IPS-NIHi11 (cell line): ENCODE data around the gene PHEX.

Source experiments
- DNase-seq: peaks from one replicate; pipeline ENCODE4 v3.0.0; 2012; ENCODE audit warnings: mixed read lengths, low spot score

PHEX gene

GRCh38 chrX:22040184-22040583 is 8.1 kb downstream of the PHEX start:
- no peak for DNase-seq

- DNase-seq = no peak
These were observed 9.9 kb downstream of the PHEX start for GRCh38 chrX:22041907-22042530.

- DNase-seq = no peak
These were observed 11.7 kb downstream of the PHEX start for GRCh38 chrX:22043872-22044271.

GRCh38 chrX:22047468-22047867 is 15.3 kb downstream of the PHEX start:
- no peak for DNase-seq

- DNase-seq = no peak
These were observed 21.4 kb downstream of the PHEX start for GRCh38 chrX:22053481-22053880.

GRCh38 chrX:22056235-22056634 is 24.1 kb downstream of the PHEX start:
- DNase-seq = no peak

- no peak for DNase-seq
These were observed 25.5 kb downstream of the PHEX start for GRCh38 chrX:22057667-22058066.

- DNase-seq = no peak
These were observed 27.6 kb downstream of the PHEX start for GRCh38 chrX:22059775-22060174.

- no peak for DNase-seq
These were observed 28.5 kb downstream of the PHEX start for GRCh38 chrX:22060415-22061280.

GRCh38 chrX:22063284-22063683 is 31.2 kb downstream of the PHEX start:
- DNase-seq = peak; percentile 14

GRCh38 chrX:22069586-22069985 is 37.5 kb downstream of the PHEX start:
- no peak for DNase-seq

GRCh38 chrX:22073928-22074327 is 41.8 kb downstream of the PHEX start:
- DNase-seq = no peak

- DNase-seq = no peak
These were observed 46.0 kb downstream of the PHEX start for GRCh38 chrX:22078117-22078516.

- DNase-seq = peak; percentile 41
These were observed 49.5 kb downstream of the PHEX start for GRCh38 chrX:22081475-22082092.

GRCh38 chrX:22086003-22086402 is 53.9 kb downstream of the PHEX start:
- no peak for DNase-seq

- no peak for DNase-seq
These were observed 55.0 kb downstream of the PHEX start for GRCh38 chrX:22087011-22087557.

- DNase-seq = no peak
These were observed 56.2 kb downstream of the PHEX start for GRCh38 chrX:22088326-22088725.

GRCh38 chrX:22090181-22090580 is 58.1 kb downstream of the PHEX start:
- no peak for DNase-seq

GRCh38 chrX:22093550-22093949 is 61.4 kb downstream of the PHEX start:
- DNase-seq = no peak

GRCh38 chrX:22095286-22095685 is 63.2 kb downstream of the PHEX start:
- no peak for DNase-seq

GRCh38 chrX:22095856-22096255 is 63.7 kb downstream of the PHEX start:
- DNase-seq = no peak

- no peak for DNase-seq
These were observed 65.0 kb downstream of the PHEX start for GRCh38 chrX:22097012-22097694.
